Loucy (cell line): ENCODE measurements around the gene BAD.

Experiments
- CTCF ChIP-seq: fragments of 200-600 bp; sonication (generic); conservative IDR thresholded peaks from 2 replicates; pipeline ENCODE4 v1.5.1; 2014; ENCODE audit warnings: mild to moderate bottlenecking, antibody characterized with exemption, low read length
- EZH2phosphoT487 ChIP-seq: fragments of 200-600 bp; IDR thresholded peaks from 2 replicates; pipeline ENCODE4 v1.6.1; 2018; ENCODE audit warnings: antibody characterized with exemption, mild to moderate bottlenecking, moderate library complexity, borderline replicate concordance

- no peak for TF ChIP-seq CTCF
- TF ChIP-seq EZH2phosphoT487 = no peak
These were observed 22.1 kb upstream of the BAD start for GRCh38 chr11:64306563-64306875.
